CD4-positive, alpha-beta T cell treated with Interleukin-15 for 1 hour (primary cell): ENCODE results near the gene ADGRL3.
"Not testable (repeated sequence)": the region's sequence is repeated elsewhere in the genome, so short reads cannot be mapped to it uniquely, and the experiment has no call there.

Source experiments
- DNase-seq: peaks from one replicate; pipeline ENCODE4 v3.0.0-alpha.2; 2020

The ADGRL3 gene

DNA sequence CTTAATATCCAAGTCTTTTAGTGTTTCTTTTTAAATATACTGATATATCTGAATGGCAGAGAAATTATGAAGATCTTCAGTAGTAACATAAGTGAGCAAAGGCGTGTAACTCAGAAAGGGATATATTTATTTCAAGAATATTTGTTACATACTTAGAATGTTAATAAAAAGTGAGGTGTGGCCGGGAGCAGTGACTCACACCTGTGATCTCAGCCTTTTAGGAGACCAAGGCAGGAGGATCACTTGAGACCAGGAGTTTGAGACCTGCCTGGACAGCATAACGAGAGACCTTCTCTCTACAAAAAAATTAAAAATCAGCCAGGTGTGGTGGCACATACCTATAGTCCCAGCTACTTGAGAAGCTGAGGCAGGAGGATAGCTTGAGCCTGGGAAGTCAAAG is 651.0 kb downstream of the ADGRL3 start:
- no peak for DNase-seq

DNA sequence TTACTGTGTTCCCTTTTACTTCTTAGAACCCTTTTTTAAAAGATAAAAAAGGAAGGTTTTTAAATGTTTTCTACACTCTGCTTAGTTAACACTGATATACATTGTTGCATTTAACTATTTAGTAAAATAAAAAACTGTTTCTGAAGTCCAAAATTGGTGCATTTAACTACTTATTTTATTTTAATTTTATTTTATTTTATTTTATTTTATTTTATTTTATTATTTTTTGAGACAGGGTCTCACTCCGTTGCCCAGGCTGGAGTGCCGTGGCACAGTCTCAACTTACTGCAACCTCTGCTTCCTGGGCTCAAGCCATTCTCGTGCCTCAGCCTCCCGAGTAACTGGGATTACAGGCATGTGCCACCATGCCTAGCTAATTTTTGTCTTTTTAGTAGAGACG is 652.0 kb downstream of the ADGRL3 start:
- not testable (repeated sequence) for DNase-seq

DNA sequence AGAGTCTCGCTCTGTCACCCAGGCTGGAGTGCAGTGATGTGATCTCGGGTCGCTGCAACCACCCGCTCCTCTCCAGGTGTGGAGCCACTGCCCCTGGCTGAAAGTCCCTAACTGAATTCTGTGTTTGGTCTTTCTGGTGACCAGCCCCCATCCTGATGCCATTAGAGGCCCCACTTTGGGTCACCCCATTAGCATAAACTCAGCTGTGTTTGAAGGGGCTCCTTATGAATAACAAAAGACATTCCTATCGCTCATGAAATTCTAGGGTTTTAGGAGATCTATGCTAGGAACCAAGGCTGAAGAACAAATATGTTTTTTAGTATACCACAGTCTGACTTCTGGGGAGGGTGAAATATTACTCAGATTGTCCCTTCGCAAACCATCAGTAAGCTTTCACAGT is 652.9 kb downstream of the ADGRL3 start:
- DNase-seq = no peak

DNA sequence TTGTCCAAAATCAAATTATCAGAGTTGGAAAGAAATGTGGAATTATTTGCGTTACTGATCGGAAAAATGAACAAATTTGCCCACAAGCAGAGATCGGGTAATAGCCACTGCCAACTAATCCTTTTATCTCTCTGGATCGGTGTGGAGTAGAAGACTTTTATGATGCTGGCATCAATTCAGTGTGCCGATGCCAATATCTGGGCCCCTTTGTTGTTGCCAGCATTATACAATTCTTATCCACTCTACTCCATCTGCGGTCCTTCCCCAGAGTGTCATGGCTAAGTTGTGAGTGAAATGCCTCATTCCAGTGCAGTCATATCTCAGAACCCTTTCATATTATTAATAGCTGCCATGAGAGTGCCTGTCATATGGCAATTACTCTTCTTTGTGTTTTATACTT is 660.2 kb downstream of the ADGRL3 start:
- no peak for DNase-seq

DNA sequence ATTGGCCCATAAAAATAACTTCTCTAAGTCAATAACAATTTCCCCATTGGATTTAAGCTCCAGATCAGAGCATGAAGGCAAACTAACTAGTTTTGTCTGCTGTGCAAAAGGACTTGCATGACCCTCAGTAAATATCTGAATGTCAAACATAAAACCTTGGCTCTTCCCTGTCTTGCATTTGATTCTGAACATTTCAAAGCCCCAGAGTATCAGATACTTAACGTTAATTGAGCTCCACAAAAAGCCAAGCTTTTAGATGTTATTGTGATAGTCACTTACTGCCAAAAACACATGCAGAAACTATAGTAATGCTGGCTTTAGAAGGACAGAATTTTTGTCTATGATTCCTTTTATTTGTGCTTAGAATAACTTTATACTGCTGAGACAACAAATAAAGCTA is 664.2 kb downstream of the ADGRL3 start:
- DNase-seq = no peak

DNA sequence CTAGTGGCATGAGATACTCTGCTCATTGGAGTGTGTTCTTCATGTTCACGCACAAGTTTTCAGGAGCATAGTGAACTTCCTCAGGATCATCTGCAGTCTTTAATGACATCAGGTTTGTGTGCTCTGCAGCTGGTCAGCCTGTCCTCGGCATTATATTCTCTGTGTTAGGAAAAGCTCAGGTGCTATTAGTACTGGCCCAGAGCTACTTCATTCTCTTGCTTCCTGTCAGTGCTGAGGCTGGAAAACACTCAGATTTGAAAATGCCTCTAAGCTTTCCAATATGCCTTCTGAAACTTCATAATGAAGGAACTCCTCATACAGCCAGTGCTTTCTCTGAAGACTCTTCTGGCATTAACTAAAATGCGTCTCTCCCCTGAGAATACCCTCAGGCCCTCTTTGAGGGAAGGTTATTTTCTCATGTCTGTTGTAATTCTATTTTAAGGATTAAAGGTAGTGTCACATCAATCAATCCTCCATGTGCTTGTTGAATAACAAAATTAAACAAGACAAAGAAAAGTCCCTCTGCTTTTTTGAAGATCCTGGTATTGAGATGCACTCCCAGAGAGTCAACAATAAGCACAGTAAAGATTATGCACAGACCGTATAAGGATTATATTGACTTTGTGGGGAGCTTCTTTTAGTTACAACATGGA is 666.4 kb downstream of the ADGRL3 start:
- no peak for DNase-seq

DNA sequence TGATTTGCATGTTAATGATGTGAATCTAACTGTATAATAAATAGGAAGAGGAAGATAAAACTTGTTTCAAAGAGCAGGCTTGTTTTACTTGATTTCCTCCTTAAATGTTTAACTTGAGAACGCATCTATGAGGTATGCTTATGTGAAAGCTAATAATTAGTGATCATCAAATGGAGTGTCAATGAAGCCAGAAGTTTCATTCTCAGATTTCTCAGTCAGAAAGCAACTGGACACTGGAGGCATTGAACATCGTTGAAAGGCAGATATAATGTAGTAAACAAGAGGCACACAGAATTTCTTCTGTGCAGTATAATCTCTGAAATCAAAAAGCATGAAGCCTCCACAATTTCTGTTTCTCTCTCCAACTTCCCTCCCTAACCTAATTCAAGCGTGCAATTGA is 672.9 kb downstream of the ADGRL3 start:
- DNase-seq = no peak

DNA sequence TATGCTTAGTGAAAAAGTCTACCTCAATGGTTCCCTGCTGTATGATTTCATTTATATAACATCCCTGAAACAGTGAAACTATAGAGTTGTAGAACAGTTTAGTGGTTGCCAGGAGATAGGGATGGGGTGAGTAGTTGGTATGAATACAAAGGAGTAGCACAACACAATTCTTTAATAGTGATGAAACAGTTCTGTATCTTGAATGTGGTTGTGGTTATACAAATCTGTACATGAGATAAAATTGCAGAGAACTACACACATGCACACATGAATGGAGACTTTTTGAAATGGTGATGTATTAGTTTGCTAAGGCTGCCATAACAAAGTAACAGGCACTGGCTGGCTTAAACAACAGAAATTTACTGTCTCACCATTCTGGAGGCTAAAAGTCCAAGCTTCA is 677.1 kb downstream of the ADGRL3 start:
- DNase-seq = no peak

DNA sequence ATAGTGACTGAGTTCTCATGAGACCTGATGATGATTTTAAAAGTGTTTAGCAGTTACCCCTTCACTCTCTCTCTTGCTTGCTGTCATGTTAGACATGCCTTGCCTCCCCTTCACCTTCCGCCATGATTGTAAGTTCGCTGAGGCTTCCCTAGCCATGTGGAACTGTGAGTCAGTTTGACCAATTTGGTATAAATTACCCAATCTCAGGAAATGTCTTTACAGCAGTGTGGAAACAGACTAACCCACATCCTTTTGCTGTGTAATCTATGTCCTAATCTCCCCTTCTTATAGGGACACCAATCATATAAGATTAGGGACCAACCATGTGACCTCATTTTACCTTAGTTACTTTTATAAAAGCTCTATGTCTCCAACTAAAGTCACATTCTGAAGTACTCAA is 677.8 kb downstream of the ADGRL3 start:
- DNase-seq = no peak

DNA sequence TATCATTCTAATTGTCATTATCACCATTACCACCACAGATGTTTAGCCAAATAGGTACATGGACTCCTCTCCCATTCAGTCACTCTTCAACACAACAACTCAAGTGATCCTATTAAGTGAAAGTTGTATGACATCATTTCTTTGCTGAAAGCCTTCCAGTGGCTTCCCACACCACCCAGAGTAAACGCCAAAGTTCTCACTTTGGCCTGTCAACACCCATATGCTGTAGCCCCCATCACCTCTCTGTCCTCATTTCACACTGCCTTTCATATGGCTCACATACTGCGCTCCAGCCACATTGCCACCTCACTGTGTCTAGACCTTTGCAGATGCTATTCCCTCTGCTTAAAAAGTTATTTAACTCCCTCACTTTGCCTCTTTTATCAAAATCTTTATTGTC is 682.3 kb downstream of the ADGRL3 start:
- no peak for DNase-seq

DNA sequence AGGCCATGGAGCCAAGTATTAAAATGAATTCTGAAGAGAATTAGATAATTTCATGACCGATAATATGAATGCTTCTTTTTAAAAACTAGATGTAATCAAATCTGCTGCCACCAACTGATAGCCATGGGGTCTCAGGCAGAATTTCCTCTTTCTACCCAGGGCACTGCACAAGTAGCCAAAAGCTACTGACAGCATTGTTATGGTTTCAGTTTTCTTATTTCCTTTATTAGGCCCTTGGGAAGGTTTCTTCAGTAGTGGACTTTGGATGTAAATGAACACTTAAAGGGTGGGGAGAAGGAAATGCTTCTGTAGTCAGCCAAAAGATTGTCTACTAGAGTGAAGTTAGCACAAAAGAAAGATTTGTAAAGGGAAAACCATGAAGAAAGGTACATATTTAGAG is 686.0 kb downstream of the ADGRL3 start:
- no peak for DNase-seq

DNA sequence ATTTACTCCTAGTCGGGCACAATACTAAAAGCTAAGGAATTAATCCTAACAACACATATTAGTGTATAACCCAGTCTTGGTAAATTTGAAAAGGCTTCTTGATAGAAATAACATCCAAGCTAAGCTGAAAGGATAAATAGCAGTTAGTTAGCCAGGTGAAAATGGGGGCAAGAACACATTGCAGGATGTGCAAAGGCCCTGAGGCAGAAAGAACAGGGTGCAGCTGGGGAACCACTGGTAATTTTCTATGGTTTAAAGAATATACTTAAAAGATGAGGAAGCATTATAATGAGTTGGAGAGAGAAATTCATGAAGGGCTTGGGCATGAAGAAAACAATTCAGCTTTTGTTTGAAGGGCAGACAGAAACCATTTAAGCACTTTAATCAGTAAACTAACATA is 689.0 kb downstream of the ADGRL3 start:
- DNase-seq = no peak

DNA sequence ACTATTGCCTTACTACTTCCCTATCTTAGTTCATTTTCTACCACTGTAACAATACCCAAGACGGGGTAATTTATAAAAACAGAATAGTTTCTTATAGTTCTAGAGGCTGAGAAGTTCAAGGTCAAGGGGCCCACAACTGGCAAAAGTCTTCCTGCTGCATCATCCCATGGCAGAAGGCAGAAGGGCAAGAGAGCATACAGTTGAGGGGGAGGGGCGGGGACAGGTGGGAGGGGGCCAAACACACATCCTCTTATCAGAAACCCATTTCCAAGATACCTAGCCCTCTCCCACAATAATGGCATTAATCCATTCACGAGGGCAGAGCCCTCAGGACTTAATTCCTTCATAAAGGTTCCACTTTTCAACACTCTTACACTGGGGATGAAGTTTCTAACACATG is 690.2 kb downstream of the ADGRL3 start:
- DNase-seq = no peak

DNA sequence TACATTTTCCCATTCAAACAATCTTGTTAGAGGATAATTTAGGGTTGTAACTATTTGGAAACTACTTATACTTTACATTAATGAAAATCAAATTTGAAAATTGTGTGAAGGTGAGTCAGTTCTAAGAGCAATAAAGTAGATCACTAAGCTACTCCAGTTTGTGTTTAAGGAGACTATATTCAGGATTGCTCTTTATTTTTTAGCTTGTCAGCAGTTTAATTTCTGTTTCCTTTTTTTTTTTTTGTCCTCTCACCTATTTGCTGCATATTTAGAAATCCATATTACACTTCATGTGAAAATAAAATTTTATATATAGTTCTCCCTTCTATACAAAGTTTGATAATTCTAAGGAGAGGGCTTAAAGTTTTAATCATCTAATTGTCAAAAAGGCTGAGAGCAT is 691.8 kb downstream of the ADGRL3 start:
- no peak for DNase-seq

DNA sequence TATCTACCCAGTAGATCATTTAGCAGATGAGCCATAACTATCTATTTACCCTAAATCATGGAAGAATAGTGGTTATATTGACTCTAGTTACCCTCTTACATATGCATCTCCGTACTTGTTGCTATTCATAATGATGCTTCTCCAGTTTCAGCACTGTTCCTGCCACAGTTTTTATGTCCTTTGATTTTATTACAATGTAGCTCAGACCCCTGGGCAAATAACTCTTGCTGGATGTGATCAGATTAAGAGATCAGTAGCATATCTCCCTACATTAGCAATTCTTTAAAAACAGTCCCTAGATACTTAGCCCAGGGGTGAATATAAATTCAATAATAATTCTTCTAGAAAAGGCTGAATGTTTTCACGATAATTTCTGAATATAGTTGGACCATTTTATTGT is 696.5 kb downstream of the ADGRL3 start:
- no peak for DNase-seq

DNA sequence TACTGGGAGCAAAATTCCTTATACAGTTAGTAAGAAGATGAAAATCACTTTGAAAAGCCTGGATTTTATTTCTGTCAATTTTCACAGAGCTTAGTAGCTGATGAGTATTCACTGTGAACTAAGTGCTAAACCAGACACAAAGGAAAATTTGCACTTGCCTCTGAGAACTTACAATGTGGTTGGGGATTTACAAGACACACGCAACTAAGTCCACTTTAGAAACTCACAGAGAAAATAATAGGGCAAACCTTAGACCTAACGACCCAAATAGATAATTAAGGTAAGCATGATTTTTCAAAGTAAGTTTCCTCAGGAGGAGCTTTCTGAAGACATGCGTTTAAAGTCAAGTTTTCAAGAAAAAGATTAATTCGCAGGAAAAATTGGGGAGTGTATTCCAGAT is 708.9 kb downstream of the ADGRL3 start:
- no peak for DNase-seq

DNA sequence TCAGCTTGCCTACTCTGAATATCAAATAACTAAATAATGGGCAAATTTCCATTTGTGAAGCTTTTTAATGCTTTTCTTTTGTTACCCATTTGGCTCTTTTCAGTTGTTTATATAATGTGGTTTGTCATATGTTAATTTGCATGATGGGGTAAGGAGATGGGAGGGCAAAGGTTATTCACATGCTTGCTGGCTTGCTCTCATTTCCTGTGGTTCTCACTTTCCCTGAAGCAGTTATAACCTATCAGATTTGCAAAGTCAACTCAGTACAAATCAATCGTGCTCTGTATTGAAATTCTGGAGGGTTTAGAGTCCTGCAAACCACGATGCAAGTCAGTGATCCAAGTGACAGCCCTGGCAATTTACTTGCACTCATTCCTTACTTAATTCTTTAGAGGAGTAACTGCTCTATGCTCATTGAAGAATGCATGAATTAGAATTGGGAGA is 711.2 kb downstream of the ADGRL3 start:
- DNase-seq = no peak

DNA sequence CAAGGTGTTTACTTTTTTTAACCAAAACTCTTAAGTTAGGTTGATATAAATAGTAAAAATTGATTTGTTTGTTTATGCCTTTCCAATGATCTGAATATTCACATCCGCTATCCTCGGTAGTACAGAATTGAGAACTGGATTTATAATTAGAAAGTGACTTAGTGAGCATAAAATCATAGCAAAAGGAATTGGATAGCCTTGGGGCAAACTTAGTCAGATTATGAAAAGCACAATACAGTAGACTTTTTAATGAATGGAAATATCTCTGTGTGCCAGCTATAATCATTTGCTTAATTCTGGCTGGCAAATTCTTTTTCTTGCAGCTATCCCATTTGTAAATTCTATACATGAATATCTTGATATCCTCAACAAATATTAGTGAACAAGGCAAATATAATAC is 713.5 kb downstream of the ADGRL3 start:
- DNase-seq = no peak

DNA sequence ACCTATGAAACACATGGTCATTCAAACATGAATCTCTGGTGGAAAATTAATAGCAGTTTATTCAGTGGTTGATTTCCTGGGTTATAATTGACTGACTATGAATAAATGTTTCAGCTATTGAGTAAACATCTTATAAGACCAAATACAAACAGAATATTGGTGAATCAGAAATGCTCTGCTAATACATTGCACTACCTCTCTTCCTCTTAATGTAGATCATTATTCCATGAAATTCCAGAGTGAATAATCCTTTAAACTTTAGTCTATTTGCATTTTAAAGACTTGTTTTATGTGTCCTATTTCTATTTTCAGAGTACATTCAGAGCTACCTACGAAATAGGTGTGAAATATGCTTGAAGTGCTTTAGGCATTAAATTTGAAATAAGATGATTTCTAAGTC is 715.4 kb downstream of the ADGRL3 start:
- DNase-seq = no peak

DNA sequence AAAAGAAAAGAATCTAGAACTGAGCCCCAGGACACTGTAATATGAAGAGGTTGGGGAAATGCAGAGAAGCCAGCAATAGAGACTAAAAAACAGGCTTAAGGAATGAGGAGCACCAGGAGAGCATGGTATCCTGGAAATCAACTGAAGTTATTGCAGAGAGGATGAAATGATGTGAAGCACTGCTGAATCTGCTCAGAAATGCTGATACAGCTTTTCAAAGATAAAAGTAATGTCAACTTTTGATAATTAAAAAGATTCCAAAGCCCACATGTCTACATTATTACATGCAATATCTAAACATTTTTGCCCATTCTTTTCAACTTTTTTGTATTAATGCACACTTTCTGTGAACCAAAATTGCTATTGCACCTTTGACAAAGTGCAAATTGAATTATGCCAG is 718.4 kb downstream of the ADGRL3 start:
- DNase-seq = no peak

DNA sequence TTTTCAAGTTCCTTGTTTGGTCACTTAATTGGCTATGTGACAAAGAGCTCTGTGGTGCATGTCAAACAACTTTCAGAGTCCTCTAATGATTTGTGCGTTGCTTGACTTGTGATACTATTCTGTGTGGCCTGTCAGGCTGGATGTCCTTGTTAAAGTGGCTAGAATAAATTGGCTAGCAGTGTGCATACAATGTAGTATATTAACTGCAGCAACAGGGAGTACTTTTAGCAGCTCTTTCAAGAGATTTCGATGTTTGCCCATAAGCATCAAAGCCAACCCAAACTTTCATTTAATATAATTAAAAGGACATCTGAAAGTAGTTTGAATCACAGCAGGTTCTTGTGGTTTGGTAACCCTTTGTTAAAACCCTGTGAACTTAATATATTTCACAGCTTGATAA is 718.9 kb downstream of the ADGRL3 start:
- DNase-seq = no peak

DNA sequence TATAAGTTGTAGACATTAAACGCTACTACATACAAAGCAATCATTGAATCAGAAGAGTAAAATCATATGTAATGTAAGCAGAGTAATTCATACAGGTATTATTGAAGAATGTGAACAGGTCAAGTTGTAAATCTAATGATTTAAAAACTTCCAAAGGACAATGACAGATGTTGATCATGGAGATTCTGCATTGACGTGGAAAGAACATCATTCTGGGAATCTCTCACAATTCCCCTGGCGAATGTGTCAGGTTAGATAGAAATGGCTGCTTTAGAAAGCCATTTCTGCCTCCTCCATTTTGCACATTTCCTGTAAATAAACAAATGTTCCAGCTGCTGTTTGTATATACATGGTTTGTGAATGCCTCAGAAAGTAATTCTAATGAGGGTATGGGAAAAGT is 719.4 kb downstream of the ADGRL3 start:
- no peak for DNase-seq

DNA sequence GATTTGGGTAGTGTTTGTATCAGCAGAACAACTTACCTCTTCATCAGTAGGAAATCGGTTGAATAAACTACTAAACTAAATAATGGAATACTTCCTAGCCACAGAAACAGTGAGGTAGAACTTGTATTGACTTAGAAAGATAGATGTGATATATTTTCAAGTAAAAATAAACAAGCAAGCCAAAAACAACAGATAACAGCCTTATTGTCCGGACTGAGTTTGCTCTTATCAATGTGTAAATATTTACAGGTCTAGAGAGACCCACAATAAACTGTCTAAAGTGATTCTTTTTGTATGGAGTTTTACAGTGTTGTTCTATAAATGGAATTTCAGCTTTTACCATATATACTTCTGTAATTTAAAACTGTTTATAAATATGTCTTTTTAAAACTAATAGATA is 721.8 kb downstream of the ADGRL3 start:
- no peak for DNase-seq

DNA sequence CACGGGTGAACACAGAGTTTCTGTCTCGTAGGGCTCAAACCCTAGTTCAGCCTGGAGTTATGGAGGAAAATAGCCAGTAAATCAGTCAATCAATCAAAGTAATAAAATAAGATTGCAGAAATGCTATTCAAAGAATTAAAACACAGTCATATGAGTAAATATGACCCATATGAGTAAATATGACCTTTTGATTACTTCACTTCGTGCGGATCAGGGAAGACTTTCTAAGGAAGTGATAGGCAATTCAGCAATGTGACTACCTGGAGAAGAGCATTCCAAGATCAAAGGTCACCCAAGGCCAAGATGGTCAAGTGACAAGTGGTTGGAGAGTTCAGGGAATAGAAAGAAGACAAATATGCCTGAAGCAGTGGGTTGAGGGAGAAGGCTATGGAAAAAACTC is 722.6 kb downstream of the ADGRL3 start:
- DNase-seq = no peak

DNA sequence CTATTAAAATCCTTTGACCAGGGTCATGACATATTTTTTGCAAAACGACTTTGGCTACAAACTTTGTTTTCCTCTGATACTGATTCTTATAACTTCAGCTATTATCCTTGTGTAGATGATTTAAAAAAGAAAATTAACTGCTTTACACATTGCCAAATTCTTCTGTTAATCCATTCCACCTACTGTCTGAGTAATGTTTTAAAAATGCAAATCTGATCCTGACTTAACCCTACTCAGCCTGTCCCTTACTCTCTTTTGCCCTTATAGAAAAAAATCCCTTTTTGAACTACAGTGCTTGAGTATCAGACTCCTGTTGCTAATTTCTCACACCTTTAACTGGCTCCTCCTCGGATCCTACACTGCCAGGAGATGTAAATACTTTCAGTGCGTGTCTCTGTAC is 723.1 kb downstream of the ADGRL3 start:
- no peak for DNase-seq

DNA sequence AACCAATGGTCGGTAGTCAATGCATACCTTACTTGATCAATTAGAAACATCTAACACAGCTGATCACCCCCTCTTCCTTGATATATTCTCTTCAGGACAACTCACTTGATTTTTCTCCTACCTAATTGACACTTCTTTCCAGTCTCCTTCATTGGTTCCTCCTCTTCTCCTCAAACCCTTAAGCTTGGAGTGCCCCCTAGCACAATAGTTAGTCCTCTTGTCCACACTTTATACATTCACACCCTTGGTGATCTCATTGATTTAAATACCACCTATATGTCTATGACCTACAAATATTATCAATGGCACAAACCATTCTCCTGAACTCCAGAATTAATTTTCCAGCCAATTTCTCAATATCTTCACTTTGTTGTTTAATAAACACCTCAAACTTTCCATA is 724.0 kb downstream of the ADGRL3 start:
- DNase-seq = no peak
